Right cardiac atrium (tissue), 5 donors: ENCODE results near the gene FCGBP. TPM values are rescaled to one million over a fixed set of nuclear protein-coding genes. Genes with fewer than 3 reads are reported as not detected.

ENCODE experiments used
- ATAC-seq, 2 donors: fragments of 200-7000 bp; cut with Tn5 transposase; one replicate each; pipeline versions ENCODE4 v1.8.0 to v1.9.1; 2020; ENCODE audit warnings: moderate library complexity in 2 of 2, mild to moderate bottlenecking in 1 of 2
- DNase-seq, 3 donors: peaks; one replicate each; pipeline ENCODE4 v3.0.0-alpha.2; 2020
- H3K27ac ChIP-seq: one replicate; pipeline ENCODE4 v1.5.1; 2013; ENCODE audit warnings: mild to moderate bottlenecking, low read length, control low read depth, moderate library complexity
- H3K27me3 ChIP-seq: one replicate; pipeline ENCODE4 v1.6.1; 2013; ENCODE audit not compliant: control insufficient read depth, insufficient read depth
- H3K4me1 ChIP-seq: one replicate; pipeline ENCODE4 v1.6.1; 2013; ENCODE audit warnings: low read length; ENCODE audit not compliant: control insufficient read depth, insufficient read depth
- H3K4me3 ChIP-seq: one replicate; pipeline ENCODE4 v1.5.1; 2013; ENCODE audit warnings: low read length, control low read depth
- H3K9me3 ChIP-seq: one replicate; pipeline ENCODE4 v1.6.1; 2013; ENCODE audit warnings: low read length; ENCODE audit not compliant: control insufficient read depth
- WGBS: extraction: QIAGEN DNeasy Blood & Tissue Kit; methylation state at CpG from one replicate; pipeline ENCODE4 v1.1.7; 2013; 5-methylcytosine and 5-hydroxymethylcytosine counted together
- intact Hi-C, 4 donors: fragments of 100-400 bp; cut with DNase I; formaldehyde crosslinking; loops; one replicate each; pipeline versions ENCODE4 v1.11.0 to v1.14.0; 2022 to 2023
- long read RNA-seq, 4 donors: library from polyadenylated mRNA; unstranded; transcript quantifications; one replicate each; pipeline ENCODE4 v2.0.0, GENCODE V29; 2020 to 2021
- polyA plus RNA-seq: library from polyadenylated mRNA; stranded (reverse); fragments of 200-250 nt; gene quantifications from one replicate; pipeline ENCODE4 v1.2.3, GENCODE V29; 2013
- total RNA-seq, 4 donors: library from RNA; stranded (reverse); fragmentation: NEBNext Ultra II Directional; extraction: Animal tissue kit (Norgen Biotek cat#: 25700); gene quantifications; one replicate each; pipeline ENCODE4 v1.2.1, GENCODE V29; 2021
- donor health status: healthy with polysubstance abuse.
- donor health status: DM: no; HTN: yes; CAD: no.
- donor health status: DM: no; HTN: no; CAD: no.
- donor health status: DM: no; HTN: yes; CAD: no; lungs with severe emphysema.
- donor health status: DM: yes; HTN: yes; CAD: no.

The FCGBP gene
- total RNA-seq = 100 to 1,000 TPM in 1 of 4 donors, 10 to 100 TPM in 2, 1 to 10 TPM in 1; 8.8 to 112 (median 22.3) TPM
- 2.1 TPM for polyA plus RNA-seq
- long read RNA-seq, donor 1, partial matches to known transcripts = 53 of 54 reads
- long read RNA-seq, donor 1, other reads (novel, unspliced or antisense) = 1 of 54 reads
- long read RNA-seq, donor 2, partial matches to known transcripts = 9 of 9 reads
- long read RNA-seq, donor 2, other reads (novel, unspliced or antisense) = 0 of 9 reads
- long read RNA-seq, donor 3, partial matches to known transcripts = 3 of 3 reads
- long read RNA-seq, donor 3, other reads (novel, unspliced or antisense) = 0 of 3 reads
- long read RNA-seq, donor 4, full-length matches to known transcripts = 1 of 6 reads
- long read RNA-seq, donor 4, partial matches to known transcripts = 5 of 6 reads
- long read RNA-seq, donor 4, other reads (novel, unspliced or antisense) = 0 of 6 reads

DNA sequence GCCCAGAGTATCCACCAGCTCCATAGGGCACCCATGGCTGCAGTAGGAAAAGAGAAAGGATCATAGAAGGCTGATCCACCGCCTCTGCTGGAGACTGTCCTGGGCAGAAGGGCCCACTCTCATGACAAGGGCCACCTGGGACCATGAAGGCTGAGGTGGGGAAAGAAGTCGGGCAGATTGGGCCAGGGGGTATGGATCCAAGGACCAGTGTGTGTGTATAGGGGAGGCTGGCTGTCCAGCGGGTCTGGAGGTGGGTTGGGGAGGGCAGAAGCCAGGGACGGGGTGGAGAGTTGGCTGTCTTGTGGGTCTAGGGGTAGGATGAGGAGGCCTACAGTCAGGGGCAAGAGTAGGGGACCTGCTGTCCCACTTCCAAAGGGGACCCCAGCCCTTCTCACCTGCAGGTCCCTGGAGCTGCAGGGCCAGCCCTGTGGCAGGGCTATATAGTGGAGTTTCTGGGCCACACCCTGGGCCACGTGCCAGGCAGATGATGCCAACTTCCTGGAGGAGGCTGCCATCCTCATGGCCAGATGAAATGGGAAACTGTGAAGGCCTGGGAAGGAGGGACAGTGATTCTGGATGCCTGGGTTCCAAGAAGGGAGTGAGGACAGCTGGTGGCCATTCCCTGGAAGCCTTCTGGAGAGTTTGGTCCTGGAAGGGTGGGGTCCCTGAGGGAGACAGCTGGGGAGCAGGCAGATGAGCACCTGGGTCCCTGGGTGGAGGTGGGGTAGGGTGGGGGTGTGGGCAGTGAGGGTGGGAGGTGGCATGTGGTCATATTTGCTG, at the start of gene FCGBP:
TSS of gene FCGBP (minus strand) at position 51 of the 780 bp plus-strand sequence.
- Histone ChIP-seq H3K4me3 (no peak within 1 kb of the TSS), H3K27ac (no peak within 1 kb of the TSS), H3K9me3 (no peaks in the 10 kb centered on the region), H3K4me1 (no peaks in the 10 kb centered on the region), H3K27me3 (no peaks in the 10 kb centered on the region)
- peak in 1 of 3 donors; percentile 61 for DNase-seq
- 84% methylated on average over 5 of the region's 5 CpGs for WGBS
- ATAC-seq = peak in 1 of 2 donors; percentile 41
- intact Hi-C loops = no loop called here

DNA sequence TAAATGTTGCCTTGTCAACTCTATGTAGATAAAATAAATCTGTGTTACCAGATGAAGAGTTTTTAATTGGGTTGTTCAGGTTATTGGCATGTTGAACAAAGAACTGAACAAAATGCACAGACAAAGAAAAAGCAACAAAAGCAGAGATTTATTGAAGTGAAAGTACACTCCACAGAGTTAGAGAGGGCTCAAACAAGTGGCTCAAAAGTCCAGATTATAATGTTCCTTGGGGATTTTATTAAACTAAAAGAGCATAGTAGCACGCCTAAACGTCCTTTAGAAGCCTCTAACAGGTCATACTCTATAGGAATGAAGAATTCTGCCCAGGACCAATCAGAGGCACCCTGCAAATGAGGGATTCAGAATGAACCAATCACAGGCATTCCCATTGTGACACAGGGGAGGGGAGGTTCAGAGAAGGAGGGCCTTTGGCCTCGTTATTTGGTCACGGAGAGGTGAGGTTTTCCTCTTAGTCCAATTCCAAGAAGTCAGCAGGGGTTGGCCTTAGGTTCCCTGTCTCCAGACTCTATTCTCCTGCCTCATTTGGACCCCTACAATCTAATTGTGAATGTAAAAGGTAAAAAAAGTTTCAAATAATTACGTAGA, 49.4 kb upstream of the FCGBP start:
- ATAC-seq (no peak), DNase-seq (no peak)
- H3K27ac ChIP-seq = no peak overlapping the region
- no peak overlapping the region for H3K4me3 ChIP-seq
- H3K4me1 ChIP-seq = no peaks in the 10 kb centered on the region
- WGBS = 97% methylated on average over 5 of the region's 5 CpGs
- H3K27me3 ChIP-seq = no peaks in the 10 kb centered on the region
- intact Hi-C loops = no loop called here
- H3K9me3 ChIP-seq = peaks cover 2% of the 10 kb centered on the region

DNA sequence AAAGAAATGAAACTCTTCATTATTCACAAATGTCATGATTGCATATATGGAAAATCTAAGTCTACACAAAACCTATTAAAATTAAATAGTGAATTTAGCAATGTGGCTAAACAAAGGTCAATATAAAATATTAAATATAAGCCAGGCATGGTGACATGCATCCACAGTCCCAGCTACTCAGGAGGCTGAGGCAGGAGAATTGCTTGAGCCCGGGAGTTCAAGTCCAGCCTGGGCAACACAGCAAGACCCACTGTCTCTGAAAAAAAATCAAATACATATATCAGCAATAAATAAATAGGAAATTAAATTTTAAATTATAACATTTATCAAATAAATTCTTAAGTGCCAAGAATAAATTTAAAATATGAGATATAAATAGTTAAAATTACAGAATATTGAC, 48.4 kb upstream of the FCGBP start:
- no peak overlapping the region for H3K4me3 ChIP-seq
- no peak overlapping the region for H3K27ac ChIP-seq
- H3K4me1 ChIP-seq = no peaks in the 10 kb centered on the region
- intact Hi-C loops = no loop called here
- ATAC-seq (no peak), DNase-seq (no peak)
- H3K27me3 ChIP-seq = no peaks in the 10 kb centered on the region
- H3K9me3 ChIP-seq = peaks cover 2% of the 10 kb centered on the region
- WGBS = 94% methylated on average over 1 of the region's 1 CpG

DNA sequence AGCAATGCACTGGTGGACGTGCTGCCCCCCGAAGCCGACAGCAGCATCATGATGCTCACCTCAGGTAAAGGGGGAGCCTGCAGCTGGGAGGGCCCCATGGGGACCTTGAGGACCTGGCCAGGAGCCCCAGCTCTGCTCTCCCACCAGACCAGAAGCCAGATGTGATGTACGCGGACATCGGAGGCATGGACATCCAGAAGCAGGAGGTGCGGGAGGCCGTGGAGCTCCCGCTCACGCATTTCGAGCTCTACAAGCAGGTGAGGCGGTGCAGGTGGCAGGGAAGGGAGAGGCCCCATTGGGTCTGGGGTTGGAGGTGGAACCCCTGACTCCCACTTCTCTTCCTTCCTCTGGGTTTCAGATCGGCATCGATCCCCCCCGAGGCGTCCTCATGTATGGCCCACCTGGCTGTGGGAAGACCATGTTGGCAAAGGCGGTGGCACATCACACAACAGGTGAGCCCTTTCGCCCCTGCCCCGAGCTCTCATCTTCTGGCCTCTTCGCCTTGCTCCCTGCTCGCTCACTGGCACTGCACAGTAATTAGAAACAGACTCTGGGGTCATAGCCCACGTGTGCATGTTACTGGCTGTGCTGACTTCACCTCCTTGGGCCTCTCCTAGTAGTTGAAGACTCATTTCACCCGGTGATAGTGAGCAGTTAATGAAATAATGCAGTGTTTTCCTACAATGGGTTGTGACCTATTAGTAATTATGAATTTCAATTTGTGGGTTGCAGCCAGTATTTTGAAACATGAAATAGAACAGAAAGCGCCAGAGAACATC, 40.1 kb upstream of the FCGBP start:
- intact Hi-C loops = loop anchor here in 2 of 4 donors (10.0 kb wide), 2 partner anchors 80 to 130 kb away; partner anchors contain the start of genes FBL (in 1 of the 2) and ZNF780B (in 1 of the 2)
- H3K27ac ChIP-seq = no peak overlapping the region
- no peak overlapping the region for H3K4me3 ChIP-seq
- H3K4me1 ChIP-seq = peaks cover 4% of the 10 kb centered on the region
- H3K27me3 ChIP-seq = no peaks in the 10 kb centered on the region
- WGBS = 96% methylated on average over 24 of the region's 24 CpGs
- no peak for ATAC-seq
- H3K9me3 ChIP-seq = no peaks in the 10 kb centered on the region
- peak in 1 of 3 donors; percentile 40 for DNase-seq

DNA sequence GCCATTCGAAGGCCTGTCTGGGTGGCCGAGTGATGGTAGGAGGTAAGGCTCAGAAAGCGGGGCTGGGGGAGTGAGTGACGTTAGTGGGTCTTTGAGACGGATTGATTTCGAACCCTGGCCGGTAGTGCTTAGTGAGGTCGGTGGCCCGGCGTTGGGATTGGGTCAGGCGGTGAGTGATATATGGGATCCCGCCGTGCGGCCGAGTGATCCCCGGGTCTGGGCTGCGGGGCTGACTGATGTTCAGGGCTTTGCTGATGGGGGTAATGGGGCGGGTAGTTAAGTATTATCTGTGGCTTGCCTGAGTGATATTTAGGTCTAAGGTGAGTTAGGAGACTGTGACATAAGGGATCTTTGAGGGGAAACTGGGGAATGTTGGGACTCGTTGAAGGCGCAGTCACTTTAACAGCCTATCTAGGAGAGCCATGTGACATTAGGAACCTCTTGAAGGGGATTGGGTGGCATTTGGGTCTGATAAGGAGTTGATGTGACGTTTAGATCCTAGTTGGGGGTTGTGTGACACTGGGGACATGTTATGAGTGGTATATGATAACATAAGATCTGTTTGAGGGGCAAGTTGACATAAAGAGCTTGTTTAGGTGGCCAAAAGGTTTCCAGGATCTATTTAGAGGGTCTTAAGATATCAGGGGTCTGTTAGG, 37.1 kb upstream of the FCGBP start:
- Histone ChIP-seq H3K27me3 (no peaks in the 10 kb centered on the region), H3K27ac (peak overlapping the region; percentile 79), H3K9me3 (no peaks in the 10 kb centered on the region), H3K4me3 (peak overlapping the region; percentile 92), H3K4me1 (peaks cover 4% of the 10 kb centered on the region)
- 1% methylated on average over 21 of the region's 21 CpGs for WGBS
- DNase-seq (no peak), ATAC-seq (no peak)
- intact Hi-C loops = loop anchor here in 2 of 4 donors (10.0 kb wide), 2 partner anchors 83 to 127 kb away; partner anchors contain the start of genes FBL (in 1 of the 2) and ZNF780B (in 1 of the 2)

DNA sequence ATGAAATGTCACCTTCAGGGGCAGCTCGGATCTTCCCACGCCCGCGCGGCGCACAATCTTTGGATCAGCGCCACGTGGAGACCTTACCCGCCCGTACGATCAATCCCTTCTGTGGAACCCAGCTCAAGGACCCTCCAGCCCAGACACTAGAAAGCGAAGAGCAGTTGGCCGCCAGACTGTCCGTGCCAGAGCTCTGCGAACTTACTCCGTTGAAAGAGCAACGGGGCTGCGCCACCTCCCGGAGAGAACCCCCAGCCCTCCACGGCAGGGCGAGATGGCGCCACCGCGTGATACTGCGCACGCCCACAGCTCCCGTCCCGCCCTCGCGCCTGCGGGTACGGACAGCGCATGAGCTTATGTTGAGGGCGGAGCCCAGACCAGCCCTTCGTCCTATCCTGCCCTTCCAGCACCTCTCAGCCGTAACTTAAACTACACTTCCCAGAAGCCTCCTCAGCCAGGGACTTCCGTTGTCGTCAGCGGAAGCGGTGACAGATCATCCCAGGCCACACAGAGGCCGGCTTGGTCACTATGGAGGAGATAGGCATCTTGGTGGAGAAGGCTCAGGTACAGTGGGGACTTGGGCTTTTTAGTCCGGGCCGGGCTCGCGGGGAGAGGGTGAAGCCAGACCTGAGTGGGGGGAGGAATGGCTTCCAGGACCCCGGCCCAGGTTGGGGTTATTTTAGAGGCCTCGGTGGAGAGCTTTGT, 36.4 kb upstream of the FCGBP start, which contains the start of gene PSMC4:
TSS of gene PSMC4 (plus strand) at position 491 of the 705 bp plus-strand sequence. CDS start at position 529, 38 bp downstream.
- no peaks in the 10 kb centered on the region for H3K9me3 ChIP-seq
- WGBS = under 1% methylated on average over 47 of the region's 47 CpGs
- ATAC-seq (peak; percentile 100), DNase-seq (peak; percentile 98 to 99 (median 99))
- H3K27ac ChIP-seq = peak within 1 kb of the TSS; percentile 79
- H3K4me1 ChIP-seq = peaks cover 4% of the 10 kb centered on the region
- intact Hi-C loops = loop anchor here in 2 of 4 donors (10.0 kb wide), 2 partner anchors 84 to 126 kb away; partner anchors contain the start of genes FBL (in 1 of the 2) and ZNF780B (in 1 of the 2)
- H3K27me3 ChIP-seq = no peaks in the 10 kb centered on the region
- peak within 1 kb of the TSS; percentile 92 for H3K4me3 ChIP-seq

DNA sequence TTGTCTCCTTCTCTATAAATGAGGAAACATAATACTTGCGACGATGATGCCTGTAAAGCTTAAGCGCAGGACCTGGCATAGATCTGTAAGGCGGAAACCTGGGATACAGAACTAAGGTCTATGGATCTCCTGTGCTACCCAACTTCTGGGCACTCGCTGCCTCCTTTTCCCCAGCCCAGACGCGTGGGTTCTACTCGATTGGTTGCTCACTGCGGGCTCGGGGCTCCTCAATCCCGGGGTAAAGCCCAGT, 35.9 kb upstream of the FCGBP start:
- Histone ChIP-seq H3K27me3 (no peaks in the 10 kb centered on the region), H3K4me3 (peak overlapping the region; percentile 70), H3K27ac (peak overlapping the region; percentile 71), H3K9me3 (no peaks in the 10 kb centered on the region), H3K4me1 (peaks cover 4% of the 10 kb centered on the region)
- DNase-seq (no peak), ATAC-seq (no peak)
- intact Hi-C loops = loop anchor here in 2 of 4 donors (10.0 kb wide), 2 partner anchors 84 to 126 kb away; partner anchors contain the start of genes FBL (in 1 of the 2) and ZNF780B (in 1 of the 2)
- 3% methylated on average over 11 of the region's 11 CpGs for WGBS

DNA sequence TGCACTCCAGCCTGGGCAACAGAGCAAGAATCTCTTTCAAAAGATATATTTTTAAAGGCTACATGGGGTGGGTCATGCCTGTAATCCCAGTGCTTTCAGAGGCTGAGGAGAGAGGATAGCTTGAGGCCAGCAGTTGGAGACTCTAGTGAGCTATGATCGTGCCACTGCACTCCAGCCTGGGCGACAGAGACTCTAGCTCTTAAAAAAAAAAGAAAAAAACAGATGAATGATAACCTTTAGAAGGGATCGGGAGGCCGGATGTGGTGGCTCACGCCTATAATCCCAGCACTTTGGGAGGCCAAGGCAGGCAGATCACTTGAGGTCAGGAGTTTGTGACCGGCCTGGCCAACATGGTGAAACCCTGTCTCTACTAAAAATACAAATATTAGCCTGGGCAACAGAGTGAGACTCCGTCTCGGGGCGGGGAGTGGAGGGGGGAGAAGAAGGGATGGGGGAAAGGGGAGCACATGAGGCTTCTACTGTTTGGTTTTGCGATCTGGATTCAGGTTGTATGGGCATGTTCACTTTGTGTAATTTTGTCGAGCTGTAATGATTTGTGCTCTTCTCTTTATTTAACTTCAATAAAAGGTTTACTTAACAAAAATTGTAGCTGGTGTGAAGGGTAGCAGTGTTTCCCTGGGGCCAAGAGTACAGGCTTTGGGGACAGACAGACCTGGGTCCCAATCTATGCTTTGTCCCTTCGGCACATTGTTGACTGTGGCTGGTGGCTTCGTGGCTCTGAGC, 35.4 kb upstream of the FCGBP start:
- peak overlapping the region; percentile 70 for H3K4me3 ChIP-seq
- no peaks in the 10 kb centered on the region for H3K27me3 ChIP-seq
- peak overlapping the region; percentile 71 for H3K27ac ChIP-seq
- H3K4me1 ChIP-seq = peaks cover 4% of the 10 kb centered on the region
- intact Hi-C loops = loop anchor here in 2 of 4 donors (10.0 kb wide), 2 partner anchors 85 to 125 kb away; partner anchors contain the start of genes FBL (in 1 of the 2) and ZNF780B (in 1 of the 2)
- ATAC-seq (no peak), DNase-seq (no peak)
- no peaks in the 10 kb centered on the region for H3K9me3 ChIP-seq
- 73% methylated on average over 13 of the region's 13 CpGs for WGBS

DNA sequence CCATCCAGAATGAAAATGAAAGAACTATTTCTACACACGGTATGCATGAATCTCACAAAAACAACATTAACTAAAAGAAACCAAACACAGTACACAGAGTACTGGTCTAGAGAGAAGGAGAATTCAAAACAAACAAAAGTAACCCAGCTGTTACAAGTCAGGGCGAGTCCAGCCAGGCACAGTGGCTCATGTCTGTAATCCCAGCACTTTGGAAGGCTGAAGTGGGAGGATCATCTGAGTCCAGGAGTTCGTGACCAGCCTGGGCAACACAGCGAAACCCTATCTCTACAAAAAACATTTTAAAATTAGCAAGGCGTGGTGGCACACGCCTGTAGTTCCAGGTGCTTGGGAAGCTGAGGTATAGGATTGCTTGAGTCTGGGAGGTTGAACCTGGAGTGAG, 34.8 kb upstream of the FCGBP start:
- no peak for ATAC-seq
- Histone ChIP-seq H3K4me1 (peaks cover 4% of the 10 kb centered on the region), H3K27me3 (no peaks in the 10 kb centered on the region), H3K9me3 (no peaks in the 10 kb centered on the region), H3K4me3 (no peak overlapping the region), H3K27ac (peak overlapping the region; percentile 16)
- no peak for DNase-seq
- WGBS = 91% methylated on average over 6 of the region's 6 CpGs
- intact Hi-C loops = no loop called here
